HUES6 (cell line): ENCODE results near the gene SLC10A6.

Source experiments
- H3K27ac ChIP-seq: 2 replicates; pipeline ENCODE4 v1.7.0; 2013; ENCODE audit warnings: low read depth, mild to moderate bottlenecking, low read length, inconsistent platforms
- H3K27me3 ChIP-seq: 2 replicates; pipeline ENCODE4 v1.6.1; 2013; ENCODE audit warnings: low read length; ENCODE audit not compliant: control insufficient read depth, insufficient read depth
- H3K36me3 ChIP-seq: 2 replicates; pipeline ENCODE4 v1.6.1; 2013; ENCODE audit warnings: low read length; ENCODE audit not compliant: control insufficient read depth, insufficient read depth
- H3K4me1 ChIP-seq: 2 replicates; pipeline ENCODE4 v1.6.1; 2013; ENCODE audit warnings: low read length; ENCODE audit not compliant: control insufficient read depth, insufficient read depth
- H3K4me3 ChIP-seq: 2 replicates; pipeline ENCODE4 v1.5.1; 2013; ENCODE audit warnings: low read depth, low read length
- H3K9ac ChIP-seq: one replicate; pipeline ENCODE4 v1.6.1; 2013; ENCODE audit warnings: mild to moderate bottlenecking, low read length
- H3K9me3 ChIP-seq: 2 replicates; pipeline ENCODE4 v1.6.1; 2013; ENCODE audit warnings: low read depth, low read length; ENCODE audit not compliant: control insufficient read depth, insufficient read depth

The SLC10A6 gene

DNA sequence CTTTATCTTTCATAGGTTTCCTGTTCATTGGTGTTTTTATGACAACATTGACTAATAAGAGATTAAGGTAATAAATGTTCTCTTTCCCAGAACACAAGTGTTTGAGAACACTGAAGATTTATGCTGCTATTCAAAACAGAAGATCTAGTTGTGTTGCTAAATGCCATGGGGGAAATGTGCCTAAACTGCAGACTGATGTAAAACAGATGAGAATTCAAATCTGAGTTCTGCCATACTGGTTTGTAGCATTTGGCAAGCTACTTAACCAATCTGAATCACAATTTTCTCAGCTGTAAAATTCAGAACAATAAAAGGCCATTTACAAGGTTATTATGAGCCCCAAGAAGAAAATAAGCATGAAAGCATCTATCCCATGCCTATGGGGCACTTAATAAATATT lies 2.3 kb downstream of the SLC10A6 start:
- Histone ChIP-seq H3K4me1 (peaks cover 4% of the 10 kb centered on the region; the same call in 1 of the 2 replicates), H3K4me3 (no peak overlapping the region), H3K36me3 (no peaks in the 10 kb centered on the region), H3K9ac (no peak overlapping the region), H3K27me3 (no peaks in the 10 kb centered on the region), H3K9me3 (no peaks in the 10 kb centered on the region), H3K27ac (no peak overlapping the region)

DNA sequence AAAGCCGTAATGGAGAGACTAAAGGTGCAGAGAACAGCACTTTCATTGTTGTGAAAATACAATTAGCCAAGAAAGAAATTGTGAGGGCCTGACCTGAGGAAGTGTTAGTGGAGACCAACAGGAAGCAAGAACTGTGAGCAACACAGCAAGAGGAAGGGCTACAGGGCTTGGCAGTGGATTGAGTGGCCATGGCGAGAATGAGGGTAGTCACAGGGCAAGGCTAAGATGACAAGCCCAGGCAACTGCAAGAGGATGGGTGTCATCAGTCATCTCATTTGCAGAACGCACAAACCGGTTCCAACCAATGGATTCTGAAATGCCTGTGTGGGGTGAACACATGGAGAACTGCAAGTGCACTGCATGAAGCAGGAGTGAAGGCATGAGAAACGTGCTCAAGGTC lies 3.6 kb downstream of the SLC10A6 start:
- Histone ChIP-seq H3K4me1 (peaks cover 4% of the 10 kb centered on the region; the same call in 1 of the 2 replicates), H3K9me3 (no peaks in the 10 kb centered on the region), H3K27me3 (no peaks in the 10 kb centered on the region), H3K27ac (no peak overlapping the region), H3K4me3 (no peak overlapping the region), H3K9ac (no peak overlapping the region), H3K36me3 (no peaks in the 10 kb centered on the region)

- Histone ChIP-seq H3K27ac (no peak overlapping the region), H3K4me1 (no peaks in the 10 kb centered on the region), H3K4me3 (no peak overlapping the region), H3K9me3 (no peaks in the 10 kb centered on the region), H3K9ac (no peak overlapping the region), H3K27me3 (no peaks in the 10 kb centered on the region), H3K36me3 (no peaks in the 10 kb centered on the region)
These were observed 7.9 kb downstream of the SLC10A6 start for GRCh38 chr4:86841309-86841708.

DNA sequence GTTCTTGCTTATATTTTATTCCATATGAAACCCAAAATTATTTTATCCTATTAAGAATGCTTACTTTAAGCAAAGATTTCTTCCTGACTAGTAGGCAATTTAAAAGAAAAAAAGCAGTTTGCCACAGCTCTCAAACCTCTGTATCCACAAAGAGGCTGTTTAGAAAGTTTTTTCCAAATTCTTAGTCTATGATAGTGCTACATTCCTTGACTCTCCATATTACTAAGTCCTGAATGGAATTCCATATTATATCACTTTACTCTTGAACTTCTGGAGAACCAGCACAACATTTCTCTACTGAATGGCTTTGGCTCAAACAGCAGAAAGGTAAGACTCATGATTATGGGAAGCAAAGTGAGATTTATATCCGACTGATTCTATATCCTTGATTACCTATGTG lies 8.3 kb downstream of the SLC10A6 start:
- H3K27ac ChIP-seq, result no peak overlapping the region
- H3K9me3 ChIP-seq, result no peaks in the 10 kb centered on the region
- H3K9ac ChIP-seq, result no peak overlapping the region
- no peaks in the 10 kb centered on the region for H3K36me3 ChIP-seq
- H3K4me3 ChIP-seq, result no peak overlapping the region
- no peaks in the 10 kb centered on the region for H3K4me1 ChIP-seq
- no peaks in the 10 kb centered on the region for H3K27me3 ChIP-seq

GRCh38 chr4:86837691-86838503 lies 11.3 kb downstream of the SLC10A6 start:
- Histone ChIP-seq H3K36me3 (no peaks in the 10 kb centered on the region), H3K9me3 (no peaks in the 10 kb centered on the region), H3K9ac (no peak overlapping the region), H3K27me3 (no peaks in the 10 kb centered on the region), H3K4me3 (no peak overlapping the region), H3K4me1 (no peaks in the 10 kb centered on the region), H3K27ac (no peak overlapping the region)

- Histone ChIP-seq H3K27ac (no peak overlapping the region), H3K4me1 (no peaks in the 10 kb centered on the region), H3K36me3 (no peaks in the 10 kb centered on the region), H3K27me3 (no peaks in the 10 kb centered on the region), H3K4me3 (no peak overlapping the region), H3K9ac (no peak overlapping the region), H3K9me3 (no peaks in the 10 kb centered on the region)
These were observed 13.5 kb downstream of the SLC10A6 start for GRCh38 chr4:86835677-86836076.

DNA sequence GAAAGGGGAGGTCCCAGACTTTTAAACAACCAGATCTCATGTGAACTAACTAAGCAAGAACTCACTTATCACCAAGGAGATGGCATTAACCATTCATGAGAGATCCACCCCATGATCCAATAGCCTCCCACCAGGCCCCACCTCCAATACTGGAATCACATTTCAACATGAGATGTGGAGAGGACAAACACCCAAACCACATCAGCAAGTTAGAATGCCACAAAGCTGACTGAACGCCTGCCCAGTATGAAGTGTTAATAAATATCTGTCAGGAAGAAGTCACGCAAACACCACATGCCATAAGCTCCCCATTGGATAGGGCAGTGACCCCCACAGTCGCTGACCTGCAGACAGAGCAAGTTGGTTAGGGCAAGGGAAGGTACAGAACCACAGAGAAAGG lies 14.3 kb downstream of the SLC10A6 start:
- Histone ChIP-seq H3K27me3 (no peaks in the 10 kb centered on the region), H3K27ac (no peak overlapping the region), H3K9ac (no peak overlapping the region)

DNA sequence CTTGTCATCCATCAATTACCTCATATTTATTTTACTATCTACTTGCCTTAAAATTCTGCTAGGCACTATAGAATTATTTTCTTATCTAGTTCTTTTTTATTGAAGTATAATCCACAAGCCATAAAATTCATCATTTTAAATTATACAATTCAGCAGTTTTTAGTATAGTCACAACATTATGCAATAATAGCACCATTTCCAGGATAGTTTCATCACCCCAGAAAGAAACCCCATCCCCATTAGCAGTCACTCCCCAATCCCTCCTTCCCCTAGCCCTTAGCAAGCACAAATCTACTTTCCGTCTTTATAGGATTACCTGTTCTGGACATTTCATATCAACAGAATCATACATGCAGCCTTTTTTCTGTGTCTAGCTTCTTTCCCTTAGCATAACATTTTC lies 15.6 kb downstream of the SLC10A6 start:
- Histone ChIP-seq H3K9ac (no peak overlapping the region), H3K36me3 (no peaks in the 10 kb centered on the region), H3K9me3 (no peaks in the 10 kb centered on the region), H3K27me3 (no peaks in the 10 kb centered on the region), H3K4me1 (no peaks in the 10 kb centered on the region), H3K4me3 (no peak overlapping the region), H3K27ac (no peak overlapping the region)

More for the DNA sequence above, 14.3 kb downstream of the SLC10A6 start:
- no peaks in the 10 kb centered on the region for H3K4me1 ChIP-seq
- H3K9me3 ChIP-seq, result no peaks in the 10 kb centered on the region
- no peaks in the 10 kb centered on the region for H3K36me3 ChIP-seq
- no peak overlapping the region for H3K4me3 ChIP-seq

- Histone ChIP-seq H3K9me3 (no peaks in the 10 kb centered on the region), H3K4me3 (no peak overlapping the region), H3K27ac (no peak overlapping the region), H3K4me1 (no peaks in the 10 kb centered on the region), H3K36me3 (no peaks in the 10 kb centered on the region), H3K9ac (no peak overlapping the region), H3K27me3 (no peaks in the 10 kb centered on the region)
These were observed 17.7 kb downstream of the SLC10A6 start for GRCh38 chr4:86831262-86832130.

DNA sequence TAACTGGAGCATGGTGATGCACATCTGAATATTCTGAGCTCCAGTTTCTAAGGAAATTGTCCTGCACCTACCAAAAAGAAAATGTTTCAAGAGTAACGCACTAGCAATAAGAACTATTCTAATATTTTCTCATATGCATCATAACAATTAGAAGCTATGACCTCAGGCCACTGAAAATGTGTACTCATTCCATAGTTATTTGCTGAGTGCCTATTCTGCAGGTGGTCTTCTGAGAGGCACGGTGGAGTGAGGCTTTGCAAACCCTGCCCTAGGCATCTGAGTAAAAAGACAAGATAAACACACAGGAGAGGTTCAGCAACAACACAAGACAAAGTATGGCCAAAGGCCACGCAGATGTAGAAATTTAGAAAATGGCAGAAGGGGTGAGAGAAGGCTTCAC lies 23.7 kb downstream of the SLC10A6 start:
- Histone ChIP-seq H3K4me3 (no peak overlapping the region), H3K27me3 (no peaks in the 10 kb centered on the region), H3K4me1 (no peaks in the 10 kb centered on the region), H3K27ac (no peak overlapping the region), H3K9me3 (no peaks in the 10 kb centered on the region), H3K9ac (no peak overlapping the region), H3K36me3 (no peaks in the 10 kb centered on the region)

DNA sequence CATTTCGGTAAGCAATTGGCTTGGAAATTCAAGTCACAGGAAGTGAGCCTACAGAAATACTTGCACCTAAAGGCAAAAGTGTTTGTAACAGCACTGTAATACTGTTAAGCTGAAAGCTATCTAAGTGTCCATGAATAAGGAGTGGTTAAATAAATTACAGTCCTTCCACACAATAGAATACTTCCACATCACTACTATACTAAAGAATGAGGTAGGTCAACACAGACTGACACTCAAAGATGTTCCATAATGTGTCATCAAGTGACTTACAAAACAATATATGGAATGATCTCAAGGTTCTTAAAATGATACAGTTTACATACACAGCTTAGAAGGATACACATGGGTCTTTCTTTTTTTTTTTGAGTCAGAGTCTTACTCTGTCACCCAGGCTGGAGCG lies 27.0 kb downstream of the SLC10A6 start:
- no peaks in the 10 kb centered on the region for H3K27me3 ChIP-seq
- H3K27ac ChIP-seq, result no peak overlapping the region
- H3K9me3 ChIP-seq, result no peaks in the 10 kb centered on the region
- no peak overlapping the region for H3K4me3 ChIP-seq
- no peaks in the 10 kb centered on the region for H3K4me1 ChIP-seq
- no peak overlapping the region for H3K9ac ChIP-seq
- H3K36me3 ChIP-seq, result no peaks in the 10 kb centered on the region
